GM12878 (cell line): ENCODE data around the gene EYS. TPM values are rescaled to one million over a fixed set of nuclear protein-coding genes. Genes with fewer than 3 reads are reported as not detected.

Source experiments
- ATAC-seq: fragments of 200-7000 bp; cut with Tn5 transposase; 3 replicates; pipeline ENCODE4 v1.9.1; 2020; ENCODE audit warnings: mild to moderate bottlenecking, moderate library complexity
- BruUV-seq: library from RNA; stranded (reverse); fragments of 400-500 nt; replicated peaks from 2 replicates; lab custom pipeline; 2021; lab: Mats Ljungman, UMichigan
- CTCF ChIA-PET: fragments of 300-600 bp; sonication (Branson Sonifier 250); formaldehyde crosslinking; extraction: SDS; loops from one replicate; lab custom pipeline; 2021; ENCODE audit warnings: inconsistent platforms; lab: Yijun Ruan, JAX
- POLR2A ChIA-PET: fragments of 350-600 bp; formaldehyde crosslinking; extraction: SDS; loops from one replicate; lab custom pipeline; 2021; ENCODE audit warnings: inconsistent platforms; lab: Charles Lee
- RAD21 ChIA-PET: fragments of 300-600 bp; sonication (Branson Sonifier 250); formaldehyde crosslinking; loops from one replicate; lab custom pipeline; 2023; ENCODE audit warnings: antibody characterized with exemption; ENCODE audit not compliant: unreplicated experiment; lab: Charles Lee
- SMC1A ChIA-PET: fragments of 300-600 bp; sonication (Branson Sonifier 250); formaldehyde crosslinking; loops from one replicate; lab custom pipeline; 2023; ENCODE audit not compliant: unreplicated experiment, uncharacterized antibody; lab: Charles Lee
- DNase-seq: peaks from one replicate; pipeline ENCODE4 v3.0.0-alpha.2; 2011; ENCODE audit warnings: low read depth, low spot score
- FAIRE-seq: peaks from 3 replicates; lab custom pipeline; 2011; peaks lifted over from hg19 to GRCh38; lab: Jason Lieb, UNC
- H2AFZ ChIP-seq: 2 replicates; pipeline ENCODE4 v1.6.0; 2011; ENCODE audit warnings: low read depth, low read length, control low read depth; ENCODE audit not compliant: control insufficient read depth
- H3K27ac ChIP-seq: 2 replicates; pipeline ENCODE4 v1.5.1; 2011; ENCODE audit warnings: control low read depth; ENCODE audit not compliant: control insufficient read depth, insufficient read depth
- H3K27me3 ChIP-seq, 2 experiments: replicated peaks in 1 of 2; 2 replicates each; pipeline versions ENCODE4 v1.6.0 to v1.6.1; 2011; ENCODE audit warnings: low read length in 1 of 2; ENCODE audit not compliant: control insufficient read depth in 2 of 2, insufficient read depth in 2 of 2
- H3K36me3 ChIP-seq, 2 experiments: 2 replicates each; pipeline ENCODE4 v1.5.1; 2011; ENCODE audit warnings: low read length in 1 of 2; ENCODE audit not compliant: control insufficient read depth in 2 of 2, insufficient read depth in 2 of 2
- H3K4me1 ChIP-seq: 2 replicates; pipeline ENCODE4 v1.6.1; 2011; ENCODE audit warnings: mild to moderate bottlenecking, low read length, moderate library complexity, mixed read lengths; ENCODE audit not compliant: control insufficient read depth, insufficient read depth
- H3K4me2 ChIP-seq: 2 replicates; pipeline ENCODE4 v1.6.0; 2011; ENCODE audit warnings: control low read depth; ENCODE audit not compliant: control insufficient read depth, insufficient read depth
- H3K4me3 ChIP-seq: fragments of 200-600 bp; sonication (generic); 2 replicates; pipeline ENCODE4 v1.5.1; 2016
- H3K79me2 ChIP-seq: 2 replicates; pipeline ENCODE4 v1.6.0; 2011; ENCODE audit warnings: low read length; ENCODE audit not compliant: control insufficient read depth, insufficient read depth
- H3K9ac ChIP-seq: 2 replicates; pipeline ENCODE4 v1.8.0; 2011; ENCODE audit warnings: low read length, control low read depth, mixed read lengths; ENCODE audit not compliant: control insufficient read depth, insufficient read depth
- H3K9me3 ChIP-seq: replicated peaks from 3 replicates; pipeline ENCODE4 v1.5.1; 2011; ENCODE audit warnings: mild to moderate bottlenecking, low read length; ENCODE audit not compliant: control insufficient read depth, insufficient read depth
- H4K20me1 ChIP-seq: 2 replicates; pipeline ENCODE4 v1.6.0; 2011; ENCODE audit not compliant: control insufficient read depth, insufficient read depth
- BRCA1 ChIP-seq: IDR thresholded peaks from 2 replicates; pipeline ENCODE4 v1.6.1; 2011; ENCODE audit warnings: low read depth, low read length, improper control_type of control experiment
- CBX5 ChIP-seq: sonication (generic); IDR thresholded peaks from 2 replicates; pipeline ENCODE4 v1.6.1; 2016; ENCODE audit warnings: low read depth, moderate library complexity, mild to moderate bottlenecking, inconsistent platforms
- DPF2 ChIP-seq: fragments of 450-650 bp; IDR thresholded peaks from 2 replicates; pipeline ENCODE4 v1.6.1; 2017; ENCODE audit warnings: mild to moderate bottlenecking
- MXI1 ChIP-seq: fragments of 150-350 bp; IDR thresholded peaks from 2 replicates; pipeline ENCODE4 v1.6.1; 2011; ENCODE audit warnings: low read depth, mild to moderate bottlenecking, inconsistent platforms, low read length, improper control_type of control experiment
- MYC ChIP-seq: IDR thresholded peaks from 2 replicates; pipeline ENCODE4 v1.6.1; 2011; ENCODE audit warnings: mild to moderate bottlenecking, low read length, moderate library complexity, inconsistent platforms; ENCODE audit not compliant: insufficient read depth, insufficient replicate concordance, insufficient read length, severe bottlenecking
- NR2C2 ChIP-seq: IDR thresholded peaks from 2 replicates; pipeline ENCODE4 v1.6.1; 2011; ENCODE audit warnings: borderline replicate concordance, low read depth; ENCODE audit not compliant: control insufficient read depth, insufficient read length
- NR2F1 ChIP-seq: fragments of 450-650 bp; conservative IDR thresholded peaks from 2 replicates; pipeline ENCODE4 v1.6.1; 2017; ENCODE audit warnings: mild to moderate bottlenecking
- PAX8 ChIP-seq: fragments of 450-650 bp; IDR thresholded peaks from 2 replicates; pipeline ENCODE4 v1.6.1; 2017; ENCODE audit warnings: mild to moderate bottlenecking, moderate library complexity
- PRDM15 ChIP-seq: fragments of 450-650 bp; formaldehyde crosslinking; IDR thresholded peaks from 2 replicates; pipeline ENCODE4 v1.4.0; 2020; ENCODE audit warnings: mild to moderate bottlenecking, moderate library complexity
- RAD51 ChIP-seq: fragments of 450-650 bp; IDR thresholded peaks from 2 replicates; pipeline ENCODE4 v1.6.1; 2016; ENCODE audit warnings: moderate library complexity, mild to moderate bottlenecking, inconsistent platforms
- RELB ChIP-seq: fragments of 450-650 bp; IDR thresholded peaks from 2 replicates; pipeline ENCODE4 v1.6.1; 2017; ENCODE audit warnings: low read depth, mild to moderate bottlenecking, moderate library complexity
- SKIL ChIP-seq: fragments of 450-650 bp; IDR thresholded peaks from 2 replicates; pipeline ENCODE4 v1.6.1; 2017; ENCODE audit warnings: mild to moderate bottlenecking, low read depth, inconsistent platforms; ENCODE audit not compliant: poor library complexity, severe bottlenecking
- SMAD5 ChIP-seq: IDR thresholded peaks from 2 replicates; pipeline ENCODE4 v1.6.1; 2016; ENCODE audit warnings: antibody characterized with exemption, low read depth
- SREBF1 ChIP-seq: IDR thresholded peaks from 2 replicates; pipeline ENCODE4 v1.6.1; 2012; ENCODE audit warnings: mild to moderate bottlenecking, low read length
- TAF1 ChIP-seq: IDR thresholded peaks from 2 replicates; pipeline ENCODE4 v1.6.1; 2011; ENCODE audit warnings: mild to moderate bottlenecking, low read depth, low read length, borderline replicate concordance
- TARDBP ChIP-seq: IDR thresholded peaks from 2 replicates; pipeline ENCODE4 v1.6.1; 2016; ENCODE audit warnings: borderline replicate concordance
- WGBS: methylation state at CpG from one replicate; pipeline ENCODE4 v1.1.6; 2016; ENCODE audit warnings: low lambda C conversion rate; ENCODE audit not compliant: insufficient replicate concordance, insufficient coverage; ENCODE audit errors: missing lambda C conversion rate; 5-methylcytosine and 5-hydroxymethylcytosine counted together
- in situ Hi-C: fragments of 300-500 bp; cut with MboI; formaldehyde crosslinking; loops from 9 replicates; pipeline ENCODE4 v1.14.3; 2018; ENCODE audit warnings: mixed read lengths
- intact Hi-C: fragments of 100-400 bp; cut with micrococcal nuclease; formaldehyde crosslinking; loops from one replicate; pipeline ENCODE4 v1.14.2; 2022; ENCODE audit not compliant: unreplicated experiment
- polyA plus RNA-seq, 11 experiments: library from polyadenylated mRNA; depleted of rRNA in 4 of 11; unstranded in 6 of 11; stranded (reverse) in 5 of 11; fragments of >200 nt; fragmentation: Nextera tagmentation in 4 of 11; fragmentation: Illumina TruSeq in 1 of 11; extraction: Ambion mirVana in 4 of 11; extraction: Trizol in 1 of 11; gene quantifications; 1 replicate in 1 of 11; 2 replicates in 10 of 11; pipeline versions ENCODE4 v1.2.1 to v1.2.3, GENCODE V29; 2011 to 2016; ENCODE audit warnings: inconsistent platforms in 2 of 11, missing spikeins in 2 of 11, low read depth in 1 of 11
- total RNA-seq, 4 experiments: library from RNA; depleted of rRNA in 3 of 4; stranded (reverse); fragments of >200 nt in 3 of 4; fragmentation: Illumina TruSeq in 1 of 4; extraction: Trizol in 1 of 4; gene quantifications; 2 replicates each; pipeline versions ENCODE4 v1.2.1 to v1.2.3, GENCODE V29; 2013 to 2021
- TF ChIP-seq, protein P1 (sequence below): IDR thresholded peaks from 2 replicates; pipeline ENCODE4 v1.6.1; 2011; ENCODE audit warnings: borderline replicate concordance, low read depth, mild to moderate bottlenecking, moderate library complexity, low read length; ENCODE audit not compliant: insufficient read depth, poor library complexity, severe bottlenecking

The EYS gene
- total and polyA plus RNA-seq, 10 of the 15 experiments (the other 5 are each of a cell fraction or from before 2014, with no cell fraction given): under 0.01 to 0.14 (median 0.02) TPM; not detected in 1

DNA sequence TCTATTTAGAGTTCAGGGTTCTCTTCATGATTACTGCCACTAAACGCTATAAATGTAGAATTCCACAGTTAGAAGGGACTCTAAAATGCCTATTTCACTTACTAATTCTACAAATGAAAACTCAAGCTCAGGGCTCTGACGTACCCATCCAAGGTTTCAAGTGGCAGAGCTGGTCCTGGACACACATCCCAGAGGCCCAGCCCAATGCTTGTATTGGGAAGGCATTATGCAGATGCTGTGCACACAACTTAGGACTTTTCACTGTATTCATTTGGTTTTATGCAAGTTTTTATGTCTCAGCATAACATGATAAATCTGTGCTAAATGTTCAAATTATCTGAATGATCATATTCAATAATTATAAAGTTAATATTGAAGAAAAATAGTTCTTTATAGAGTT, 1761.0 kb downstream of the EYS start:
- no peaks in the 10 kb centered on the region for H4K20me1 ChIP-seq
- H3K4me3 ChIP-seq: no peak overlapping the region
- DNase-seq (no peak), ATAC-seq (no peak), FAIRE-seq (no peak)
- in situ Hi-C loops (no loop called here), intact Hi-C loops (no loop called here)
- H3K27me3 ChIP-seq: no peaks in the 10 kb centered on the region
- CTCF ChIA-PET: no interaction called here
- H2AFZ ChIP-seq: no peak overlapping the region
- H3K9me3 ChIP-seq: no peaks in the 10 kb centered on the region
- H3K36me3 ChIP-seq: no peaks in the 10 kb centered on the region
- no TSS peak for BruUV-seq
- WGBS: 0% methylated on average over 2 of the region's 2 CpGs
- no peaks in the 10 kb centered on the region for H3K4me1 ChIP-seq
- no peak overlapping the region for H3K27ac ChIP-seq
- H3K79me2 ChIP-seq: no peaks in the 10 kb centered on the region
- H3K9ac ChIP-seq: no peak overlapping the region
- H3K4me2 ChIP-seq: no peak overlapping the region
- SMC1A ChIA-PET: no interaction called here
- POLR2A ChIA-PET: no interaction called here
- RAD21 ChIA-PET: interaction anchor here (0.7 kb wide), 1 partner anchor 272 kb away, joined by 3 read pairs; no protein-coding TSS in a partner anchor
- TF ChIP-seq RELB: no peak
- no peak for TF ChIP-seq MYC
- no peak for TF ChIP-seq SKIL
- no peak for TF ChIP-seq NR2C2
- no peak for TF ChIP-seq PAX8
- no peak for TF ChIP-seq SMAD5
- no peak for TF ChIP-seq NR2F1
- no peak for TF ChIP-seq BRCA1
- TF ChIP-seq DPF2: no peak
- no peak for TF ChIP-seq TARDBP
- no peak for TF ChIP-seq SREBF1
- TF ChIP-seq TAF1: no peak
- no peak for TF ChIP-seq CBX5
- no peak for TF ChIP-seq PRDM15 (CRISPR knock-in tag)
- TF ChIP-seq RAD51: no peak
- TF ChIP-seq, protein P1, sequence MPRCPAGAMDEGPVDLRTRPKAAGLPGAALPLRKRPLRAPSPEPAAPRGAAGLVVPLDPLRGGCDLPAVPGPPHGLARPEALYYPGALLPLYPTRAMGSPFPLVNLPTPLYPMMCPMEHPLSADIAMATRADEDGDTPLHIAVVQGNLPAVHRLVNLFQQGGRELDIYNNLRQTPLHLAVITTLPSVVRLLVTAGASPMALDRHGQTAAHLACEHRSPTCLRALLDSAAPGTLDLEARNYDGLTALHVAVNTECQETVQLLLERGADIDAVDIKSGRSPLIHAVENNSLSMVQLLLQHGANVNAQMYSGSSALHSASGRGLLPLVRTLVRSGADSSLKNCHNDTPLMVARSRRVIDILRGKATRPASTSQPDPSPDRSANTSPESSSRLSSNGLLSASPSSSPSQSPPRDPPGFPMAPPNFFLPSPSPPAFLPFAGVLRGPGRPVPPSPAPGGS: no peak
- no peak for TF ChIP-seq MXI1
